Measurements from ENCODE around the gene NDST1. TPM values are rescaled to one million over a fixed set of nuclear protein-coding genes. Genes with fewer than 3 reads are reported as not detected.

NDST1 gene
- total RNA-seq, 1 experiment from 2014 or later: 69.9 TPM

- TF ChIP-seq, protein P1, sequence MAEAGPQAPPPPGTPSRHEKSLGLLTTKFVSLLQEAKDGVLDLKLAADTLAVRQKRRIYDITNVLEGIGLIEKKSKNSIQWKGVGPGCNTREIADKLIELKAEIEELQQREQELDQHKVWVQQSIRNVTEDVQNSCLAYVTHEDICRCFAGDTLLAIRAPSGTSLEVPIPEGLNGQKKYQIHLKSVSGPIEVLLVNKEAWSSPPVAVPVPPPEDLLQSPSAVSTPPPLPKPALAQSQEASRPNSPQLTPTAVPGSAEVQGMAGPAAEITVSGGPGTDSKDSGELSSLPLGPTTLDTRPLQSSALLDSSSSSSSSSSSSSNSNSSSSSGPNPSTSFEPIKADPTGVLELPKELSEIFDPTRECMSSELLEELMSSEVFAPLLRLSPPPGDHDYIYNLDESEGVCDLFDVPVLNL (CRISPR knock-in tag; IDR thresholded peaks at IDR 0.05; ENCODE audit: borderline replicate concordance, low read depth): no peak
- TF ChIP-seq ETV6 (CRISPR knock-in tag; IDR thresholded peaks at IDR 0.05) (no peak), NR2C2 (CRISPR knock-in tag; IDR thresholded peaks at IDR 0.05) (no peak)
Measured at GRCh38 chr5:150502847-150503246, 5.1 kb upstream of the NDST1 start (continued).

- Mint-ChIP-seq H3K4me3 (no peak overlapping the region), H3K4me1 (peaks cover 54% of the 10 kb centered on the region), H3K27ac (no peak overlapping the region), H3K36me3 (no peaks in the 10 kb centered on the region; the same call in 1 of the 2 replicates), H3K9me3 (no peaks in the 10 kb centered on the region), H3K27me3 (ENCODE audit: low read depth) (no peaks in the 10 kb centered on the region)
- ATAC-seq (no peak), DNase-seq (ENCODE audit: low spot score) (no peak)
- CTCF ChIA-PET: interaction anchor here (0.6 to 2.3 kb wide), 3 partner anchors 12 to 65 kb away, joined by 3 to 8 read pairs (median 3); no protein-coding TSS in a partner anchor
- POLR2A ChIA-PET: no interaction called here
- no peak for TF ChIP-seq ZNF396 (CRISPR knock-in tag; IDR thresholded peaks at IDR 0.05; ENCODE audit: borderline replicate concordance)
- no peak for TF ChIP-seq ZBTB43 (CRISPR knock-in tag; IDR thresholded peaks at IDR 0.05)
- TF ChIP-seq, protein P2, sequence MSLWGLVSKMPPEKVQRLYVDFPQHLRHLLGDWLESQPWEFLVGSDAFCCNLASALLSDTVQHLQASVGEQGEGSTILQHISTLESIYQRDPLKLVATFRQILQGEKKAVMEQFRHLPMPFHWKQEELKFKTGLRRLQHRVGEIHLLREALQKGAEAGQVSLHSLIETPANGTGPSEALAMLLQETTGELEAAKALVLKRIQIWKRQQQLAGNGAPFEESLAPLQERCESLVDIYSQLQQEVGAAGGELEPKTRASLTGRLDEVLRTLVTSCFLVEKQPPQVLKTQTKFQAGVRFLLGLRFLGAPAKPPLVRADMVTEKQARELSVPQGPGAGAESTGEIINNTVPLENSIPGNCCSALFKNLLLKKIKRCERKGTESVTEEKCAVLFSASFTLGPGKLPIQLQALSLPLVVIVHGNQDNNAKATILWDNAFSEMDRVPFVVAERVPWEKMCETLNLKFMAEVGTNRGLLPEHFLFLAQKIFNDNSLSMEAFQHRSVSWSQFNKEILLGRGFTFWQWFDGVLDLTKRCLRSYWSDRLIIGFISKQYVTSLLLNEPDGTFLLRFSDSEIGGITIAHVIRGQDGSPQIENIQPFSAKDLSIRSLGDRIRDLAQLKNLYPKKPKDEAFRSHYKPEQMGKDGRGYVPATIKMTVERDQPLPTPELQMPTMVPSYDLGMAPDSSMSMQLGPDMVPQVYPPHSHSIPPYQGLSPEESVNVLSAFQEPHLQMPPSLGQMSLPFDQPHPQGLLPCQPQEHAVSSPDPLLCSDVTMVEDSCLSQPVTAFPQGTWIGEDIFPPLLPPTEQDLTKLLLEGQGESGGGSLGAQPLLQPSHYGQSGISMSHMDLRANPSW (CRISPR knock-in tag; conservative IDR thresholded peaks at IDR 0.05; ENCODE audit: low read depth): no peak
- no peak for TF ChIP-seq NFATC4 (CRISPR knock-in tag; IDR thresholded peaks at IDR 0.05)
- TF ChIP-seq HMGA2 (CRISPR knock-in tag; IDR thresholded peaks at IDR 0.05): no peak
- TF ChIP-seq ESRRA (CRISPR knock-in tag; IDR thresholded peaks at IDR 0.05; ENCODE audit: borderline replicate concordance): no peak
- TF ChIP-seq, protein P3, sequence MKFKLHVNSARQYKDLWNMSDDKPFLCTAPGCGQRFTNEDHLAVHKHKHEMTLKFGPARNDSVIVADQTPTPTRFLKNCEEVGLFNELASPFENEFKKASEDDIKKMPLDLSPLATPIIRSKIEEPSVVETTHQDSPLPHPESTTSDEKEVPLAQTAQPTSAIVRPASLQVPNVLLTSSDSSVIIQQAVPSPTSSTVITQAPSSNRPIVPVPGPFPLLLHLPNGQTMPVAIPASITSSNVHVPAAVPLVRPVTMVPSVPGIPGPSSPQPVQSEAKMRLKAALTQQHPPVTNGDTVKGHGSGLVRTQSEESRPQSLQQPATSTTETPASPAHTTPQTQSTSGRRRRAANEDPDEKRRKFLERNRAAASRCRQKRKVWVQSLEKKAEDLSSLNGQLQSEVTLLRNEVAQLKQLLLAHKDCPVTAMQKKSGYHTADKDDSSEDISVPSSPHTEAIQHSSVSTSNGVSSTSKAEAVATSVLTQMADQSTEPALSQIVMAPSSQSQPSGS (CRISPR knock-in tag; IDR thresholded peaks at IDR 0.05; ENCODE audit: borderline replicate concordance, low read depth): no peak
- no peak for TF ChIP-seq NR2C2 (CRISPR knock-in tag; IDR thresholded peaks at IDR 0.05)
- no peak for TF ChIP-seq MLX (CRISPR knock-in tag; IDR thresholded peaks at IDR 0.05)
- TF ChIP-seq, protein P4, sequence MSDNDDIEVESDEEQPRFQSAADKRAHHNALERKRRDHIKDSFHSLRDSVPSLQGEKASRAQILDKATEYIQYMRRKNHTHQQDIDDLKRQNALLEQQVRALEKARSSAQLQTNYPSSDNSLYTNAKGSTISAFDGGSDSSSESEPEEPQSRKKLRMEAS (CRISPR knock-in tag; IDR thresholded peaks at IDR 0.05): no peak
- no peak for TF ChIP-seq NFYB (CRISPR knock-in tag; conservative IDR thresholded peaks at IDR 0.05; ENCODE audit: low read depth)
- TF ChIP-seq, protein P5, sequence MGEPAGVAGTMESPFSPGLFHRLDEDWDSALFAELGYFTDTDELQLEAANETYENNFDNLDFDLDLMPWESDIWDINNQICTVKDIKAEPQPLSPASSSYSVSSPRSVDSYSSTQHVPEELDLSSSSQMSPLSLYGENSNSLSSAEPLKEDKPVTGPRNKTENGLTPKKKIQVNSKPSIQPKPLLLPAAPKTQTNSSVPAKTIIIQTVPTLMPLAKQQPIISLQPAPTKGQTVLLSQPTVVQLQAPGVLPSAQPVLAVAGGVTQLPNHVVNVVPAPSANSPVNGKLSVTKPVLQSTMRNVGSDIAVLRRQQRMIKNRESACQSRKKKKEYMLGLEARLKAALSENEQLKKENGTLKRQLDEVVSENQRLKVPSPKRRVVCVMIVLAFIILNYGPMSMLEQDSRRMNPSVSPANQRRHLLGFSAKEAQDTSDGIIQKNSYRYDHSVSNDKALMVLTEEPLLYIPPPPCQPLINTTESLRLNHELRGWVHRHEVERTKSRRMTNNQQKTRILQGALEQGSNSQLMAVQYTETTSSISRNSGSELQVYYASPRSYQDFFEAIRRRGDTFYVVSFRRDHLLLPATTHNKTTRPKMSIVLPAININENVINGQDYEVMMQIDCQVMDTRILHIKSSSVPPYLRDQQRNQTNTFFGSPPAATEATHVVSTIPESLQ (CRISPR knock-in tag; IDR thresholded peaks at IDR 0.05): no peak
Measured at GRCh38 chr5:150503386-150503785, 4.5 kb upstream of the NDST1 start.
